Dermis blood vessel endothelial cell (primary cell): ENCODE results near the gene IGFN1. TPM values are rescaled to one million over a fixed set of nuclear protein-coding genes. Genes with fewer than 3 reads are reported as not detected.
"Not testable (repeated sequence)": the region's sequence is repeated elsewhere in the genome, so short reads cannot be mapped to it uniquely, and the experiment has no call there.

ENCODE experiments used
- DNase-seq: peaks from one replicate; pipeline ENCODE4 v3.0.0; 2010
- total RNA-seq: library from RNA; depleted of rRNA; stranded (reverse); fragments of >200 nt; gene quantifications from 2 replicates; pipeline ENCODE4 v1.2.3, GENCODE V29; 2014

IGFN1 gene
- total RNA-seq, 1 donor from 2014 or later: under 0.01 TPM

- no peak for DNase-seq
Measured at GRCh38 chr1:201251411-201251810, 60.8 kb downstream of the IGFN1 start.

GRCh38 chr1:201251851-201252430 lies 61.3 kb downstream of the IGFN1 start:
- no peak for DNase-seq

GRCh38 chr1:201252944-201253371 lies 62.3 kb downstream of the IGFN1 start:
- DNase-seq: no peak

- no peak for DNase-seq
Measured at GRCh38 chr1:201253411-201253810, 62.8 kb downstream of the IGFN1 start.

GRCh38 chr1:201253906-201254624 lies 63.4 kb downstream of the IGFN1 start:
- DNase-seq: no peak

GRCh38 chr1:201254625-201255478 lies 64.2 kb downstream of the IGFN1 start:
- DNase-seq: peak; percentile 67

GRCh38 chr1:201255479-201256362 lies 65.1 kb downstream of the IGFN1 start:
- no peak for DNase-seq

GRCh38 chr1:201258132-201258531 lies 67.5 kb downstream of the IGFN1 start:
- not testable (repeated sequence) for DNase-seq

- DNase-seq: no peak
Measured at GRCh38 chr1:201258763-201259230, 68.2 kb downstream of the IGFN1 start.

- peak; percentile 11 for DNase-seq
Measured at GRCh38 chr1:201259476-201260235, 69.0 kb downstream of the IGFN1 start.

- no peak for DNase-seq
Measured at GRCh38 chr1:201260236-201260590, 69.6 kb downstream of the IGFN1 start.

- no peak for DNase-seq
Measured at GRCh38 chr1:201260648-201261311, 70.2 kb downstream of the IGFN1 start.

- no peak for DNase-seq
Measured at GRCh38 chr1:201261771-201262547, 71.3 kb downstream of the IGFN1 start.

- DNase-seq: no peak
Measured at GRCh38 chr1:201262963-201263608, 72.5 kb downstream of the IGFN1 start.

GRCh38 chr1:201264072-201264471 lies 73.4 kb downstream of the IGFN1 start:
- no peak for DNase-seq

- DNase-seq: no peak
Measured at GRCh38 chr1:201264554-201264953, 73.9 kb downstream of the IGFN1 start.

- no peak for DNase-seq
Measured at GRCh38 chr1:201265756-201266155, 75.1 kb downstream of the IGFN1 start.

- no peak for DNase-seq
Measured at GRCh38 chr1:201266276-201266675, 75.7 kb downstream of the IGFN1 start.

GRCh38 chr1:201266774-201267173 lies 76.2 kb downstream of the IGFN1 start:
- DNase-seq: peak; percentile 52
